GM18873 (cell line): ENCODE measurements around the gene EWSR1.
"Not testable (repeated sequence)": the region's sequence is repeated elsewhere in the genome, so short reads cannot be mapped to it uniquely, and the experiment has no call there.

ENCODE experiments used
- ATAC-seq: cut with Tn5 transposase; IDR thresholded peaks from one replicate; pipeline ENCODE4 v1.9.1; 2021; ENCODE audit warnings: mild to moderate bottlenecking, moderate library complexity, moderate number of reproducible peaks; ENCODE audit not compliant: unreplicated experiment, low FRiP score

Gene EWSR1

DNA sequence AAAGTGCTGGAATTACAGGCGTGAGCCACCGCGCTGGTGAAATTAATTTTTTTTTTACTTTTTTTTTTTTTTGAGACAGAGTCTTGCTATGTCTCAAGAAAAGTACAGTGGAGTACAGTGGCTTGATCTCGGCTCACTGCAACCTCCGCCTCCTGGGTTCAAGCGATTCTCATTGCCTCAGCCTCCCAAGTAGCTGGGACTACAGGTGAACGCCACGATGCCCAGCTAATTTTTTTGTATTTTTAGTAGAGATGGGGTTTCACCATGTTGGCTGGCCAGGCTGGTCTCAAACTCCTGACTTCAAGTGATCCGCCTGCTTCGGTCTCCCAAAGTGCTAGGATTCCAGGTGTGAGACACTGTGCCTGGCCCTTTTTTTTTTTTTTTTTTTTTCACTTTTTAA, 20.2 kb upstream of the EWSR1 start:
- ATAC-seq, result not testable (repeated sequence)

DNA sequence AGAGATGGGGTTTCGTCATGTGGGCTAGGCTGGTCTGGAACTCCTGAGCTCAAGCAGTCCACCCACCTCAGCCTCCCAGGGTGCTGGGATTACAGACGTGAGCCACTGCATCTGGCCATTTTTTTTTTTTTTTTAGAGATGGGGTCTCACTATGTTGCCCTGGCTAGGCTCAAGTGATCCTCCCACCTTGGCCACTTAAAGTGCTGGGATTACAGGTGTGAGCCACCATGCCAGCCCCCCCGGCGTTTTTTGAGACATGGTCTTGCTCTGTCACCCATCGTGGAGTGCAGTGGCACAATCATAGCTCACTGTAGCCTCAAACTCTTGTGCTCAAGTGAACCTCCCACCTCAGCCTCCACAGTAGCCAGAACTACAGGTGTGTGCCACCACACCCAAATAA, 16.8 kb upstream of the EWSR1 start:
- no peak for ATAC-seq

- no peak for ATAC-seq
Measured at GRCh38 chr22:29251981-29252911, 15.8 kb upstream of the EWSR1 start.

DNA sequence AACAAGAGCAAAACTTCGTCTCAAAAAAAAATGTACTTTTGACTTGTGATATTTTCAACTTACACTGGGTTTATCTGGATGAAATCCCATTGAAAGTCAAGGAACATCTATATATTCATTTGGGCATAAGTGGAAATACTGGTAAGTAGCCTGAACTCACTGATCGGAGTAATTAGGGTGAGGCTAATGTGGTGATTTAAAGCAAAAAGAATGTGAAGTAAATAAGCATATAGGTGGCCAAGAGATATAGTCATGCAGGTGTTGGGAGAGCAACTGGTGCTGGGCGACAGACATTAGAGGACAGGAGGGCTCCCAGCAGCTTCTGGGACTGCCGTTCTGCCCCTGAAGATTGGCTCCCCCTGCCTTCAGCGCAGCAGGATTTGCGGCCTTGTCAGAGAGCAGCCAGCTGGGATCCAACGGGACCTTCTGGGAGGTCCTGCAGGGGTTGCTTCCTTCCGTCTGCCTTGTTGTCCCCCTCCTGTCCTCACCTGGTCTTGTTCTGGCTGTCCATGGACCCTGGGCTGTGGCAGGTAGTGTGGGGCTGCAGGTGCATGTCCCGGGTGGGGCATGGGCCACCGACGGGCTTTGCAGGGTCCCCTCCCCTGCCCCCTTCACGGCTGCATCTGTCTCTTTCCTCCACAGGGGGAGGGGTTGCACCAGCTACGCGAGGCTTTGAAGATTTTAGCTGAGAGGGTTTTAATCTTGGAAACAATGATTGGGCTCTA, 14.3 kb upstream of the EWSR1 start:
- ATAC-seq, result no peak

GRCh38 chr22:29254286-29254660, 13.8 kb upstream of the EWSR1 start:
- ATAC-seq, result no peak

- no peak for ATAC-seq
Measured at GRCh38 chr22:29255064-29255621, 12.9 kb upstream of the EWSR1 start.

DNA sequence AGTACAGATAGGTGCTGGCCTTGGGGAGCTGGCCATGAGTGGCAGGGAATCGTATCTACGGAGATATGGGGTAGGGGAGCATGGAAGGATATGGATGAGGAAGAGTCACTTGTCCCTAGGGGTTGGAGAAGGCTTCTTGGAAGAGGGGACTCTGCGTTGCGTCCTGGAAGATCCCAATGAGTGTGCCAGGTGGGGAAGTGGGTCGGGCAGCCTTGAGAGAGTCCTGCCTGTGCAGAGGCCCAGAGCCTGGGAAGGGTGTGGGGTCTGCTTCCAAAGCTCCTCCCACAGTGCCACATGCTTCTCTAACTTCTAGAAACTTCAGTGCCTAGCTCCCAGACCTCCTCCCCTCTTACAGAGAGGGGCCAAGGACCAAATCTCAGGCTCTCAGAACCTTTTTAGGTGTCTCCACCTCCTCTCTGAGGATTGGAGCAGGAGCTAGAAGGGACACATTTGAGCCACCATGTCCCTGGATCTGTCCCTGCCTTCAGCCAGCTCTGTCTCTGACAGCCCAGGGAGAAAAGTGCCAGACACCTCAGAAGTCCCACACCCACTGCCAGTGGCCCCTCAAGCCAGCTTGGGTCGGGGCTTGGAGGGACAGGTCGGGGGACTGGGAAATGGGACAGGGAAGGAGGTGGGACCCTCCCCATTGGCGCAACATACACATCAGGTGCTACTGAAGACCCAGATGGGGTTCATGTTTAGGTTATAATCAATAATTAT, 11.3 kb upstream of the EWSR1 start:
- ATAC-seq, result no peak

DNA sequence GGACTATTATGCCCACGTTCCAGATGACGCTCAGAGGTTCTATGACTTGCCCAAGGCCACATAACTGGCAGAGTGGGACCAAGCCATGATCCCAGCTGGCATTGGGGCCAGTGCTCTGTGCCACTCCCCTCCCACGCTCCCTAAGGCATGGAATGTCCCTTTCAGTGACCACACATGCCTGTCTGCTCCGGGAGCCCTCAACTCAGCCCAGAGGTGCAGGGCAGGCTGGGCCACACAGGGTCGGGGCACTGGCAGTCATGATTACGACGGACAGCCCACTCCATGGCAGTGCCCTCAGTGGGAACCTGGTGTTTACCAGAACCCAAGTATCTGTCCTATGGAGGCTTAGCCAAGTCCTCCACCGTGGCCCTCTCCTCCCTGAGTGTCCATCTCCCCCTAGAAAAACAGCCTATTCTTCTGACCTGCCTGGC, 10.3 kb upstream of the EWSR1 start:
- no peak for ATAC-seq

DNA sequence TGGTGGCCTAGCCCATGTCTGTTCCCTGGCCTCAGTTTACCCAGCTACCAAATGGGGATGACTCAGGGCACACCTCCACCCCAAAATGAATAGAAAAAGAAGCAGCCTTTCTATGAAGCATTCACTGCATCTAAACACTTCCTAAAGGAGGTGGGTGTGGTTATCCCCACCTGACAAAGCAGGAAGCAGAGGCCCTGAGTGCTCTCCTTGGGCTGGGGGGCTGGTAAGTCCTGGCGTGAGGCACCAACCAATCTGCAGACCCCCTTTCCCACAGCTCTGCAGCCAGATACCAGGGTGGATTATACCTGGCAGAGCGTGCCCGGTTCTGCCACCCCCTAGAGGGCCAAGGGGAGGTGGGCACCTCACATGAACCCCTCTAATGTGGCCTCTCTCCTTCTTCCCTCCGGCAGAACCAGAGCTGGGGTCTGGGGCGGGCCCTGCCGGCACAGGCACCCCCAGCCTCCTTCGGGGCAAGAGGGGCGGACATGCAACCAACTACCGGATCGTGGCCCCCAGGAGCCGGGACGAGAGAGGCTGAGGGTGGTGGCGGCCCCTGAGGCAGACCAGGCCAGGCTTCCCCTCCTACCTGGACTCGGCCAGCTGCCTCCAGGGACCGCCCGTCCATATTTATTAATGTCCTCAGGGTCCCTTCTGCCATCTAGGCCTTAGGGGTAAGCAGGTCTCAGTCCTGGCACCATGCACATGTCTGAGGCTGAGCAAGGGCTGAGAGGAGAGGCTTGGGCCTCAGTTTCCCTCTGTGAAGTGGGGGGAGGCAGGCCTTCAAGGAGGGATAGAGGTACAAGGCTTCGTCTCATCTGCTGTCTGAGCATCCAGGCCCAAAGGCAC, 9.4 kb upstream of the EWSR1 start:
- no peak for ATAC-seq

DNA sequence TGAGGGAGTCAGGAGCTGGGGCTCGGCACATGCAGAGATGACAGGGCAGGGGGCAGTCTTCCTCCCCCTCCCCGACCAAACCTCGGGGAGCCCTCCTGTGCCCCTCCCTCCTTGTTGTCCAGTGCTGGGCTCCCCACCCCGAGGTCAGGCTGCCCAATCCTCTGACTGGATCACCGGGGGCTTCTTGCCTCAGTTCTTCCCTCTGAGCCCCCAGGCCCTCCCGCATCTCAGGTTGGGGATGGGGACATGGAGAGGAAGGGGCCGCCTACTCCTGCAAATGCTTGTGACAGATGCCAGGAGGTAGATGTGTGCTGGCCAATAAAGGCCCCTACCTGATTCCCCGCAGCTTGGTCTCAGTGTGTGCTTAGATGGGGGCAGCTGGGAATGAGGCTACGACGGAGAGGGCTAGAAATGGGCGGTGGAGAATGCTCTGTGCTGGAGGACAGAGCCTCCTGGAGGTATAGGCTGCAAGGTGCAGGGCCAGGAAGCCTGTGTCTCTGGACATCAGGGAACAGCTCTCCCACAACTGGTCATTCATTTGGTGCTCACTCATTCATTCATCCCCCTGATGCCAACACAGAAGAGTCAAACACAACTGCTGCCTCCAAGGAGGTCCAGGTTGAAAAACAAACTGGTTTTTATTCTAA, 8.7 kb upstream of the EWSR1 start:
- ATAC-seq, result no peak

- ATAC-seq, result no peak
Measured at GRCh38 chr22:29260031-29260560, 8.0 kb upstream of the EWSR1 start.

DNA sequence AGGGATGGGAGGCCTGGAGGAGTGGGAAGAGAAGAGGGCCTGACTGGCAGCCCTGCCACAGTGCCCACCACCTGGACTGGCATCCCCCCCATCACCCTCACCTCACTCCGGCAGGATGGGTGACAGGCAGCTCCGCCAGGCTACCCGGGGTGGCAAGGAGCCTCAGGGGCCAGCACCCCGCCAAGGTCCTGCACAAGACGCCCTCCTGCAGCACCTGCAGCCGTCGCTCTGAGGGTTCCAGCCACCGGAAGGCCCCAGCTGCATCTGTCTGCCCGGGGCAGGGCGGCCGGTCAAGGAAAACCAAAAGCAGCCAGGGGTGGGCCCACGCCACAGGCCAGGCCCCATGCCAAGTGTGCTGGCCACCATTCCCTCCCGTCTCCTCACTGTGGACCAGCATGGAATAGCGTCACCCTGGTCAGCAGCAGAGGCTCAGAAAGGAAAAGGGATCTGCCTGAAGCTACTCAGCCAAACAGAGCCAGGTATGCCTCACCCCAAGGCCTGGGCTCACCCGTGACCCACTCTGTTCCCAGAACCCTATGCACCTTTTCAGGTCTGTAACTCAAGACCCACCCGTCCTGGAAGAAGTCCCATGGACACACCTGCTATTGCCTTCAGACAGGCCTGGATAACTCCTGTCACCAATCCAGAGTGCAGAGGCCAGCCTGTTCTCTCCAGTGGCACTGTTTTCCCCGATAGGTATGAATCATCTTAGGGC, 7.3 kb upstream of the EWSR1 start:
- no peak for ATAC-seq

- no peak for ATAC-seq
Measured at GRCh38 chr22:29263791-29264276, 4.2 kb upstream of the EWSR1 start.

- no peak for ATAC-seq
Measured at GRCh38 chr22:29265305-29265704, 2.8 kb upstream of the EWSR1 start.

DNA sequence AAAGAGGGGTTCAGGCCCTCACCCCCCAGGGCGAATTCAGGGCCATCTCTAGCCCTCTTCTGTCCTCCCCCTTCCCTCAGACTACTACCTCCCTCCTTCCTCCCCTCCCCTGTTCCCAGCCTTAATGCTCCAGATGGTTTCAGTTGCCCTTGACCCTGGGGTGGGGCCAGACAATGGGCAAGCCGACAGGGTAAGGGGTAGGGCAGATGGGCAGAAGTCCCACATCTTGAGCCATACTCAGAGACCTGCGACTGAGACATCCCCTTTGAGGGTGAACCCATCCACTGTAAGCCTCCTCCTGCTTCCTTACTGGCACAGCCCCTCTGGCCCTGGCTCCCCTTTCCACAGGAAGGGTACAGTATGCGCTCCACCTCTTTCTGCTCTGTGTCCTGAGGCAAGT, 2.1 kb upstream of the EWSR1 start:
- ATAC-seq, result no peak

DNA sequence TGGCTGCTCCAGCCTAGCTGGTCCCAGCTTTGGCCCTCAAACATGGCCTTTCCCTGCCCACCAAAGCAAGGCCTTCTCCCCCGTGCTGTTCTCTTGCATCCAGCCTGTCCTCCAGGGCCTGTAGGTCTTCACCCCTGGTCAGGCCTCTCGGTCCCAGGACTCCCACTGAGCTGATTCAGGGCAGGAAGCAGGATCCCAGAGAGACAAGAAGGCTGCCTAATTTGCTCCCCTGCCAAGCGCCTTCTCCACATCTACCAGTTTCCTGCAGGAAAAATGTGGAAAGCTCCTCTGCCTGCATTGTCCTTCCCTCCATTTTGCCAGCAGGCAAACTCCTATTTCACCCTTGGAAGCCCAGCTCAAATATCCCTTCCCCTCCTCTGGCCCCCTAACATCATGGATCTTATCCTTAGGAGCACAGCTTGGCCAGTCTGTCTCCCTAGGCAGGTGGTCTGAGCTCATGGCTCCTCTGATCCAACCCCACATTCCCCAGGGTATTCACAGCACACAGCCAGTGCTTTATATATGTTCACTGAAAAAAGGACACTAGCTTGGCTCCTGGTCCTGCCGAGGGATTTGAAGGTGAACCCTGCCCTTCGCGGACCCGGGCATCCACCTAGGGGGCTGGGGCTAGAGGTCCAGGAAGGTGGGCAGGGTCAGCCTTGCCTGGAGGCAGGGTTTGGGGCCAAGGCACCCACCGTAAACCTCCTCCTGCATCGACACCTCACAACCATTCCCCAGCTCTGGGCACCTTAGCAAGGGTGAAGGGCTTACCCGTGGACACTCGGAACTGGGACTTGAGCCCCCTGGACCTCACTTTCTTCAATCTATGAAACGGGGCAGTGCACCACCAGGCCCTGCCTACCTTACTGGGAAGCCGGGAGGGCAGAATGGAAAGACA, 1.3 kb upstream of the EWSR1 start:
- ATAC-seq, result no peak

- no peak for ATAC-seq
Measured at GRCh38 chr22:29267462-29267857, 608 bp upstream of the EWSR1 start.
